Testis (tissue), 2 donors: Measurements from ENCODE around the gene FBLN1.

Source experiments
- POLR2A ChIP-seq: fragments of 450-650 bp; IDR thresholded peaks from one replicate; pipeline ENCODE4 v1.6.1; 2017; ENCODE audit warnings: antibody characterized with exemption, mild to moderate bottlenecking, moderate library complexity
- TF ChIP-seq, protein P1 (sequence below), 3 experiments: fragments of 450-650 bp in 2 of 3; fragments of 200-600 bp in 1 of 3; sonication (generic) in 1 of 3; IDR thresholded peaks; one replicate each; pipeline ENCODE4 v1.5.1; 2016 to 2019; ENCODE audit warnings: antibody characterized with exemption in 3 of 3, mild to moderate bottlenecking in 2 of 3, moderate library complexity in 1 of 3

DNA sequence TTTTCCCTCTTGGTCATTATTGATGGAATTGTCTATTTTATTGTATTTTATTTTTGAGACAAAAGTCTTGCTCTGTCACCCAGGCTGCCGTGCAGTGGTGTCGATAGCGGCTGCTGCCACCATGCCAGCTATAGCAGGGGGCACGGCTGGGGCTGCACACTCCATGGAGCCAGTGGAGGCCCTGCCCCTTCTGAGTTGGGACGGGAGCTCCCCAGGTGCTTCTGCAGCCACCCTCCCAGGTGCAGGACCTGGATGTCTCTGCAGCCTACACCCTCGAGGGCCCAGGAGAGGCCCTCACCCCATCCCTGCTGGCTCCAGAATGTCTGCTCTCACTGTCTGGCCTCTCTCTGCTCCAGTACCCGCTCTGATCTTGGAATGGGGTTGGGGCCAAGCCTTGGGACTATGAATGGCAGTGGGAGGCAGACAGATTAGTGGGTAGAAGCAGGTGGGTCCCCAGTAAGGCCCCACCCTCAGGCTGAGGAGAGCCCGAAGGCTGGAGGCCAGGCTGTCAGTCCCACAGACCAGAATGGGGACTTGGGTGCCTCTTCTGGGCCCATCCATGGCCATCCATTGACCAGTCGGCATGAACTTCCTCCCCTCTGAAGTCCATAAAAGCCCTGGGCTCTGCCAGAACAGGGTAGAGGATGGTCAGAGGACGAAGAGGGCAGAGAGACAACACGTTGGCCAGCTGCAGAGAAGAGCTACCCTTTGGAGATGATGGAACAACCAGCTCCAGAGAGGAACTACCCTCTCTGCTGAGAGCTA lies 119.3 kb downstream of the FBLN1 start:
- TF ChIP-seq, protein P1, sequence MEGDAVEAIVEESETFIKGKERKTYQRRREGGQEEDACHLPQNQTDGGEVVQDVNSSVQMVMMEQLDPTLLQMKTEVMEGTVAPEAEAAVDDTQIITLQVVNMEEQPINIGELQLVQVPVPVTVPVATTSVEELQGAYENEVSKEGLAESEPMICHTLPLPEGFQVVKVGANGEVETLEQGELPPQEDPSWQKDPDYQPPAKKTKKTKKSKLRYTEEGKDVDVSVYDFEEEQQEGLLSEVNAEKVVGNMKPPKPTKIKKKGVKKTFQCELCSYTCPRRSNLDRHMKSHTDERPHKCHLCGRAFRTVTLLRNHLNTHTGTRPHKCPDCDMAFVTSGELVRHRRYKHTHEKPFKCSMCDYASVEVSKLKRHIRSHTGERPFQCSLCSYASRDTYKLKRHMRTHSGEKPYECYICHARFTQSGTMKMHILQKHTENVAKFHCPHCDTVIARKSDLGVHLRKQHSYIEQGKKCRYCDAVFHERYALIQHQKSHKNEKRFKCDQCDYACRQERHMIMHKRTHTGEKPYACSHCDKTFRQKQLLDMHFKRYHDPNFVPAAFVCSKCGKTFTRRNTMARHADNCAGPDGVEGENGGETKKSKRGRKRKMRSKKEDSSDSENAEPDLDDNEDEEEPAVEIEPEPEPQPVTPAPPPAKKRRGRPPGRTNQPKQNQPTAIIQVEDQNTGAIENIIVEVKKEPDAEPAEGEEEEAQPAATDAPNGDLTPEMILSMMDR (IDR thresholded peaks at IDR 0.05), result no peak
- TF ChIP-seq POLR2A, result no peak
